Astrocyte of the cerebellum (primary cell): Measurements from ENCODE around the gene SPAM1.

Source experiments
- DNase-seq: peaks from one replicate; pipeline ENCODE4 v3.0.0-alpha.2; 2011; ENCODE audit warnings: low read depth
- H3K4me3 ChIP-seq: 2 replicates; pipeline ENCODE4 v1.5.1; 2011; ENCODE audit warnings: mild to moderate bottlenecking, low read depth, low read length, moderate library complexity
- CTCF ChIP-seq: IDR thresholded peaks from 2 replicates; pipeline ENCODE4 v1.5.1; 2012; ENCODE audit warnings: low read length, low read depth, moderate library complexity, mild to moderate bottlenecking; ENCODE audit errors: missing control alignments
- in situ Hi-C: cut with HindIII; loops from 2 replicates; pipeline ENCODE4 v1.10.0; 2017; ENCODE audit warnings: low sequenced_read_pairs

The SPAM1 gene

GRCh38 chr7:124009321-124009720 lies 84.3 kb downstream of the SPAM1 start:
- DNase-seq, result no peak
- in situ Hi-C loops, result loop anchor here (10.0 kb wide), 1 partner anchor 85 kb away; no protein-coding TSS in a partner anchor
- no peak overlapping the region for H3K4me3 ChIP-seq
- no peak for TF ChIP-seq CTCF
